K562 (cell line): ENCODE measurements around the gene OSCP1. TPM values are rescaled to one million over a fixed set of nuclear protein-coding genes. Genes with fewer than 3 reads are reported as not detected.

Experiments
- HMG20A ChIP-seq: fragments of 450-650 bp; formaldehyde crosslinking; conservative IDR thresholded peaks from 2 replicates; pipeline ENCODE4 v1.4.0; 2020; ENCODE audit warnings: mild to moderate bottlenecking, mixed read lengths
- MTA2 ChIP-seq: fragments of 450-650 bp; IDR thresholded peaks from 2 replicates; pipeline ENCODE4 v1.6.1; 2016; ENCODE audit warnings: low read depth
- NCOA1 ChIP-seq: fragments of 450-650 bp; IDR thresholded peaks from 2 replicates; pipeline ENCODE4 v1.6.1; 2016; ENCODE audit warnings: low read depth
- PHF8 ChIP-seq: fragments of 200-600 bp; sonication (generic); IDR thresholded peaks from 2 replicates; pipeline ENCODE4 v1.6.1; 2012; ENCODE audit warnings: mixed run types, mild to moderate bottlenecking, inconsistent platforms, low read length, moderate library complexity, borderline replicate concordance
- PTTG1 ChIP-seq: fragments of 450-650 bp; IDR thresholded peaks from 2 replicates; pipeline ENCODE4 v1.6.1; 2016; ENCODE audit warnings: low read depth, mild to moderate bottlenecking, missing genetic modification characterization, missing compliant biosample characterization
- RCOR1 ChIP-seq, 2 experiments: IDR thresholded peaks; 2 replicates each; pipeline ENCODE4 v1.6.1; 2012; ENCODE audit warnings: low read depth in 2 of 2, low read length in 2 of 2, borderline replicate concordance in 1 of 2, improper control_type of control experiment in 1 of 2
- TEAD1 ChIP-seq, 2 experiments: fragments of 450-650 bp in 1 of 2; sonication (generic) in 1 of 2; formaldehyde crosslinking; IDR thresholded peaks; 2 replicates each; pipeline versions ENCODE4 v1.4.0 to v1.8.0; 2020 to 2022; ENCODE audit warnings: mild to moderate bottlenecking in 2 of 2, missing genetic modification reagents in 1 of 2
- ZNF41 ChIP-seq: fragments of 250-450 bp; sonication (Bioruptor Pico); conservative IDR thresholded peaks from 2 replicates; pipeline ENCODE4 v1.4.0; 2020; ENCODE audit warnings: mild to moderate bottlenecking
- polyA plus RNA-seq, 8 experiments: library from polyadenylated mRNA; depleted of rRNA in 4 of 8; stranded (reverse) in 5 of 8; unstranded in 3 of 8; fragments of >200 nt; fragmentation: Nextera tagmentation in 2 of 8; fragmentation: Illumina TruSeq in 1 of 8; extraction: Ambion mirVana in 2 of 8; extraction: Trizol in 1 of 8; gene quantifications; 2 replicates each; pipeline versions ENCODE4 v1.2.1 to v1.2.3, GENCODE V29; 2011 to 2014; ENCODE audit warnings: inconsistent platforms in 1 of 8, missing spikeins in 1 of 8
- total RNA-seq, 7 experiments: library from RNA; depleted of rRNA in 6 of 7; stranded (reverse); fragments of >200 nt in 6 of 7; fragmentation: Illumina TruSeq in 2 of 7; extraction: Trizol in 2 of 7; gene quantifications; 2 replicates each; pipeline versions ENCODE4 v1.2.1 to v1.2.3, GENCODE V29; 2011 to 2021; ENCODE audit warnings: low replicate concordance in 1 of 7
- TF ChIP-seq, protein P1 (sequence below), 2 experiments: fragments of 450-650 bp; IDR thresholded peaks; 2 replicates each; pipeline ENCODE4 v1.6.1; 2016; ENCODE audit warnings: mild to moderate bottlenecking in 2 of 2, borderline replicate concordance in 1 of 2, low read depth in 1 of 2, moderate library complexity in 1 of 2
- TF ChIP-seq, protein P2 (sequence below): sonication (generic); formaldehyde crosslinking; IDR thresholded peaks from 2 replicates; pipeline ENCODE4 v1.8.1; 2023; ENCODE audit warnings: mild to moderate bottlenecking, missing genetic modification reagents
- TF ChIP-seq, protein P3 (sequence below): sonication (generic); formaldehyde crosslinking; IDR thresholded peaks from 2 replicates; pipeline ENCODE4 v1.8.0; 2022; ENCODE audit warnings: missing genetic modification reagents, mild to moderate bottlenecking, borderline replicate concordance

OSCP1 gene
- total and polyA plus RNA-seq, 9 of the 15 experiments (the other 6 are each of a cell fraction or from before 2014, with no cell fraction given): 0.15 to 0.40 (median 0.33) TPM; not detected in 5

DNA sequence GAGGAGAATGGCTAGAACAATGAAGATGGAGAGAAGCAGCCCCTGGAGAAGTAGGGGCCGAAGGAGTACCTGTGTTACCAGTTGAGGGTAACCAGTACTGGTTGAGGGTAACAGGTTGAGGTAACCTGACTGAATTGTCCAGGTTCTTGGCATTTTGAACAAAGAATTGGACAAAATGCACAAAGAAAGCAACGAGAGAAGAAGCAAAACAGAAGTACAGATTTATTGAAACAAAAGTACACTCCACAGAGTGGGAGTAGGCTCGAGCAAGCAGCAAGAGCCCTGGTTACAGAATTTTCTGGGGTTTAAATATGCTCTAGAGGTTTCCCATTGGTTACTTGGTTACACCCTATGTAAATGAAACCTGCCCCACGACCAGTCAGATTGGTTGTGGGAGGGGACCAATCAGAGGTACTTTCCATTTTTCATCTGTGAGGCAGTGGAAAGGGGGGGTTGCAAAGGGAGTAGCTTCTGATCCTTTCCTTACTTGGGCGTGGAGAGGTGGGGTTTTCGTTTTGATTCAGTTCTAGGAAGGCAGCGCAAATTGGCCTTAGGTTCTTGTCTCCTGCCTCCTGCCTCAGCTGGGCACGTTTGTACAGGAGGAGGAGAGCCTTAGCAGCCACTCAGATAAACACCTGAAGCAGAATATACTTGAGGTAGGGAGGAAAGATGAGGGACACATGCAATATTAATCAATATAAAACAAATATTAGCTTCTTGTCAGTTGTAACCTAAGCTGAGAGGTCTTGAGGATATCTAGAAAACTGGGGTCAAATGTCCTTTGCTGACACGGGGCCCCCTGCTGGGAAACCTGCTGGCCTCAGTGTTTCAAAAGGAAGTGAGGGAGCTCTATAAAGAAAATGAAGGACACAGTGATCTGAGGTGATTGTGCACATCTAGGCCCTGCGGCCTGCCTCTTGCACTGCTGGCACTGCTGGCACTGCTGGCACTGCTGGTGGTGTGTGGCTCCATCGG lies 38.3 kb downstream of the OSCP1 start (continued):
- TF ChIP-seq, protein P1, sequence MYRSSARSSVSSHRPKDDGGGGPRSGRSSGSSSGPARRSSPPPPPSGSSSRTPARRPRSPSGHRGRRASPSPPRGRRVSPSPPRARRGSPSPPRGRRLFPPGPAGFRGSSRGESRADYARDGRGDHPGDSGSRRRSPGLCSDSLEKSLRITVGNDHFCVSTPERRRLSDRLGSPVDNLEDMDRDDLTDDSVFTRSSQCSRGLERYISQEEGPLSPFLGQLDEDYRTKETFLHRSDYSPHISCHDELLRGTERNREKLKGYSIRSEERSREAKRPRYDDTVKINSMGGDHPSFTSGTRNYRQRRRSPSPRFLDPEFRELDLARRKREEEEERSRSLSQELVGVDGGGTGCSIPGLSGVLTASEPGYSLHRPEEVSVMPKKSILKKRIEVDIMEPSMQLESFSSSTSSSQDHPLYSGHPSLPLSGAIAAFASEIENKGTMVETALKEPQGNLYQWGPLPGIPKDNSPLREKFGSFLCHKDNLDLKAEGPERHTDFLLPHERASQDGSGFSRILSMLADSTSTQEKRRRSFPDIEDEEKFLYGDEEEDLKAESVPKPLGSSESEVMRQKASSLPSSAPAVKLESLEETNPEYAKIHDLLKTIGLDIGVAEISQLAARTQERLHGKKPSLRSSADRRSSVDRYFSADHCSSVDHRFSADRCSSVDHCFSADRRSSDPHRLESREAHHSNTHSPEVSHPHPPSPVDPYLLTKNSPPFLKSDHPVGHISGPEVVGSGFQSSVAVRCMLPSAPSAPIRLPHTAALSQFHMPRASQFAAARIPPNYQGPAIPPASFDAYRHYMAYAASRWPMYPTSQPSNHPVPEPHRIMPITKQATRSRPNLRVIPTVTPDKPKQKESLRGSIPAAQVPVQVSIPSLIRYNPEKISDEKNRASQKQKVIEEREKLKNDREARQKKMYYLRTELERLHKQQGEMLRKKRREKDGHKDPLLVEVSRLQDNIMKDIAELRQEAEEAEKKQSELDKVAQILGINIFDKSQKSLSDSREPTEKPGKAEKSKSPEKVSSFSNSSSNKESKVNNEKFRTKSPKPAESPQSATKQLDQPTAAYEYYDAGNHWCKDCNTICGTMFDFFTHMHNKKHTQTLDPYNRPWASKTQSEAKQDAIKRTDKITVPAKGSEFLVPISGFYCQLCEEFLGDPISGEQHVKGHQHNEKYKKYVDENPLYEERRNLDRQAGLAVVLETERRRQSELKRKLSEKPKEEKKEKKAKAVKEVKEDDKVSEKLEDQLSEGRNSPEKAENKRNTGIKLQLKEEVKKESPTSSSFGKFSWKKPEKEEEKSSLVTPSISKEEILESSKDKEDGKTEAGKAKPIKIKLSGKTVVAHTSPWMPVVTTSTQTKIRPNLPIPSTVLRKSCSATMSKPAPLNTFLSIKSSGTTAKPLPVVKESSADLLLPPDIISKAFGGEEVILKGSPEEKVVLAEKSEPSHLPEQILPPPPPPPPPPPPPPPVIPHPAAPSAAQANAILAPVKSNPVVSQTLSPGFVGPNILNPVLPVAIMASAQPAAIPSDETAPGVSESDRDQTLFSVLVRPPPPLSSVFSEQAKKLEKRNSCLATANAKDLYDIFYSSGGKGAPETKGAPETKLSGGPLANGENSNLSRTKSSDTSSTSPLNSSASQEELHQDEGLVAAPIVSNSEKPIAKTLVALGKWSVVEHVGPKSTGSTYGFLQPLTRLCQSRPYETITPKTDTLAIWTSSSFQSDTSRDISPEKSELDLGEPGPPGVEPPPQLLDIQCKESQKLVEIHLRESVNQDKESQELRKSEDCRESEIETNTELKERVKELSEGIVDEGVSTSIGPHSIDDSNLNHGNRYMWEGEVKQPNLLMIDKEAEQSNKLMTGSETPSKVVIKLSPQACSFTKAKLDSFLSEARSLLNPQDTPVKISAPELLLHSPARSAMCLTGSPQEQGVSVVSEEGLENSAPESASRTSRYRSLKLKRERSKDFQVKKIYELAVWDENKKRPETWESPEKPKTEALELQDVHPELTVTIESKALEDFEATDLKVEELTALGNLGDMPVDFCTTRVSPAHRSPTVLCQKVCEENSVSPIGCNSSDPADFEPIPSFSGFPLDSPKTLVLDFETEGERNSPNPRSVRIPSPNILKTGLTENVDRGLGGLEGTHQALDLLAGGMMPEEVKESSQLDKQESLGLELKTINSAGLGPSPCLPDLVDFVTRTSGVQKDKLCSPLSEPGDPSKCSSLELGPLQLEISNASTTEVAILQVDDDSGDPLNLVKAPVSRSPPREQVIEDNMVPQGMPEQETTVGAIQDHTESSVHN (IDR thresholded peaks at IDR 0.05; ENCODE audit: borderline replicate concordance in 1 of 2, low read depth in 1 of 2): 0 out of 4 replicates have a peak, but pooled peaks of 1 of the 2 experiments have one; percentile 29
- TF ChIP-seq ZNF41 (CRISPR knock-in tag): no peak
- no peak for TF ChIP-seq MTA2
- no peak for TF ChIP-seq TEAD1 (CRISPR knock-in tag; IDR thresholded peaks at IDR 0.05)
- TF ChIP-seq, protein P2, sequence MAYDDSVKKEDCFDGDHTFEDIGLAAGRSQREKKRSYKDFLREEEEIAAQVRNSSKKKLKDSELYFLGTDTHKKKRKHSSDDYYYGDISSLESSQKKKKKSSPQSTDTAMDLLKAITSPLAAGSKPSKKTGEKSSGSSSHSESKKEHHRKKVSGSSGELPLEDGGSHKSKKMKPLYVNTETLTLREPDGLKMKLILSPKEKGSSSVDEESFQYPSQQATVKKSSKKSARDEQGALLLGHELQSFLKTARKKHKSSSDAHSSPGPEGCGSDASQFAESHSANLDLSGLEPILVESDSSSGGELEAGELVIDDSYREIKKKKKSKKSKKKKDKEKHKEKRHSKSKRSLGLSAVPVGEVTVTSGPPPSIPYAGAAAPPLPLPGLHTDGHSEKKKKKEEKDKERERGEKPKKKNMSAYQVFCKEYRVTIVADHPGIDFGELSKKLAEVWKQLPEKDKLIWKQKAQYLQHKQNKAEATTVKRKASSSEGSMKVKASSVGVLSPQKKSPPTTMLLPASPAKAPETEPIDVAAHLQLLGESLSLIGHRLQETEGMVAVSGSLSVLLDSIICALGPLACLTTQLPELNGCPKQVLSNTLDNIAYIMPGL (CRISPR knock-in tag): no peak
- no peak for TF ChIP-seq PTTG1 (tag)
- TF ChIP-seq HMG20A (CRISPR knock-in tag): no peak
- peak in 1 of 2 experiments; percentile 7; a peak in 1 of 4 replicates for TF ChIP-seq RCOR1 (IDR thresholded peaks at IDR 0.05; ENCODE audit: borderline replicate concordance in 1 of 2, low read depth in 2 of 2, low read length in 2 of 2)
- TF ChIP-seq, protein P3, sequence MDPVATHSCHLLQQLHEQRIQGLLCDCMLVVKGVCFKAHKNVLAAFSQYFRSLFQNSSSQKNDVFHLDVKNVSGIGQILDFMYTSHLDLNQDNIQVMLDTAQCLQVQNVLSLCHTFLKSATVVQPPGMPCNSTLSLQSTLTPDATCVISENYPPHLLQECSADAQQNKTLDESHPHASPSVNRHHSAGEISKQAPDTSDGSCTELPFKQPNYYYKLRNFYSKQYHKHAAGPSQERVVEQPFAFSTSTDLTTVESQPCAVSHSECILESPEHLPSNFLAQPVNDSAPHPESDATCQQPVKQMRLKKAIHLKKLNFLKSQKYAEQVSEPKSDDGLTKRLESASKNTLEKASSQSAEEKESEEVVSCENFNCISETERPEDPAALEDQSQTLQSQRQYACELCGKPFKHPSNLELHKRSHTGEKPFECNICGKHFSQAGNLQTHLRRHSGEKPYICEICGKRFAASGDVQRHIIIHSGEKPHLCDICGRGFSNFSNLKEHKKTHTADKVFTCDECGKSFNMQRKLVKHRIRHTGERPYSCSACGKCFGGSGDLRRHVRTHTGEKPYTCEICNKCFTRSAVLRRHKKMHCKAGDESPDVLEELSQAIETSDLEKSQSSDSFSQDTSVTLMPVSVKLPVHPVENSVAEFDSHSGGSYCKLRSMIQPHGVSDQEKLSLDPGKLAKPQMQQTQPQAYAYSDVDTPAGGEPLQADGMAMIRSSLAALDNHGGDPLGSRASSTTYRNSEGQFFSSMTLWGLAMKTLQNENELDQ (CRISPR knock-in tag): no peak
- no peak for TF ChIP-seq PHF8
- no peak for TF ChIP-seq NCOA1
